K562 (cell line): Measurements from ENCODE around the gene PI4KA. TPM values are rescaled to one million over a fixed set of nuclear protein-coding genes. Genes with fewer than 3 reads are reported as not detected.
A peak's percentile ranks its signal among the peaks of the same experiment; 100 is the strongest.

Experiments
- CHCHD3 ChIP-seq: fragments of 250-450 bp; sonication (Bioruptor Pico); IDR thresholded peaks from 2 replicates; pipeline ENCODE4 v2.1.2; 2022; ENCODE audit warnings: mild to moderate bottlenecking
- EWSR1 ChIP-seq: fragments of 450-650 bp; IDR thresholded peaks from 2 replicates; pipeline ENCODE4 v1.6.1; 2018; ENCODE audit warnings: borderline replicate concordance, mild to moderate bottlenecking, low read depth, moderate library complexity; ENCODE audit not compliant: partially characterized antibody
- FOXK1 ChIP-seq: sonication (generic); formaldehyde crosslinking; IDR thresholded peaks from 2 replicates; pipeline ENCODE4 v1.8.0; 2022; ENCODE audit warnings: missing genetic modification reagents, mild to moderate bottlenecking, borderline replicate concordance
- HMGXB4 ChIP-seq: sonication (generic); formaldehyde crosslinking; IDR thresholded peaks from 2 replicates; pipeline ENCODE4 v1.8.1; 2023; ENCODE audit warnings: mild to moderate bottlenecking, missing genetic modification reagents
- MTA2 ChIP-seq: fragments of 450-650 bp; IDR thresholded peaks from 2 replicates; pipeline ENCODE4 v1.6.1; 2016; ENCODE audit warnings: low read depth
- NFIC ChIP-seq: fragments of 450-650 bp; IDR thresholded peaks from 2 replicates; pipeline ENCODE4 v1.6.1; 2017; ENCODE audit warnings: mild to moderate bottlenecking, inconsistent platforms
- NFRKB ChIP-seq: fragments of 450-650 bp; IDR thresholded peaks from 2 replicates; pipeline ENCODE4 v1.6.1; 2016; ENCODE audit warnings: low read depth
- NR2C2 ChIP-seq, 2 experiments: fragments of 200-800 bp in 1 of 2; sonication (Bioruptor generic) in 1 of 2; sonication (generic) in 1 of 2; formaldehyde crosslinking in 1 of 2; IDR thresholded peaks; 2 replicates each; pipeline versions ENCODE4 v1.6.1 to v1.8.0; 2016 to 2022; ENCODE audit warnings: mild to moderate bottlenecking in 1 of 2, missing compliant biosample characterization in 1 of 2, missing genetic modification characterization in 1 of 2, missing genetic modification reagents in 1 of 2
- PTTG1 ChIP-seq: fragments of 450-650 bp; IDR thresholded peaks from 2 replicates; pipeline ENCODE4 v1.6.1; 2016; ENCODE audit warnings: low read depth, mild to moderate bottlenecking, missing genetic modification characterization, missing compliant biosample characterization
- SMARCA4 ChIP-seq: fragments of 450-650 bp; IDR thresholded peaks from 2 replicates; pipeline ENCODE4 v1.6.1; 2016
- U2AF1 ChIP-seq: fragments of 200-400 bp; formaldehyde crosslinking; optimal IDR thresholded peaks from 2 replicates; pipeline ENCODE3; 2017; ENCODE audit warnings: mild to moderate bottlenecking, low read depth, low read length, moderate library complexity
- ZKSCAN1 ChIP-seq: fragments of 150-350 bp; IDR thresholded peaks from 2 replicates; pipeline ENCODE4 v1.6.1; 2016; ENCODE audit warnings: low read depth, low read length
- ZNF124 ChIP-seq: sonication (generic); formaldehyde crosslinking; IDR thresholded peaks from 2 replicates; pipeline ENCODE4 v1.8.1; 2022; ENCODE audit warnings: missing genetic modification reagents
- ZNF407 ChIP-seq: fragments of 450-650 bp; IDR thresholded peaks from 2 replicates; pipeline ENCODE4 v1.6.1; 2016; ENCODE audit warnings: low read depth
- ZNF518B ChIP-seq: fragments of 250-450 bp; sonication (Bioruptor Pico); IDR thresholded peaks from 2 replicates; pipeline ENCODE4 v1.5.0; 2021; ENCODE audit warnings: mild to moderate bottlenecking, moderate library complexity
- polyA plus RNA-seq, 8 experiments: library from polyadenylated mRNA; depleted of rRNA in 4 of 8; stranded (reverse) in 5 of 8; unstranded in 3 of 8; fragments of >200 nt; fragmentation: Nextera tagmentation in 2 of 8; fragmentation: Illumina TruSeq in 1 of 8; extraction: Ambion mirVana in 2 of 8; extraction: Trizol in 1 of 8; gene quantifications; 2 replicates each; pipeline versions ENCODE4 v1.2.1 to v1.2.3, GENCODE V29; 2011 to 2014; ENCODE audit warnings: inconsistent platforms in 1 of 8, missing spikeins in 1 of 8
- total RNA-seq, 7 experiments: library from RNA; depleted of rRNA in 6 of 7; stranded (reverse); fragments of >200 nt in 6 of 7; fragmentation: Illumina TruSeq in 2 of 7; extraction: Trizol in 2 of 7; gene quantifications; 2 replicates each; pipeline versions ENCODE4 v1.2.1 to v1.2.3, GENCODE V29; 2011 to 2021; ENCODE audit warnings: low replicate concordance in 1 of 7

PI4KA gene
- total and polyA plus RNA-seq, 9 of the 15 experiments (the other 6 are each of a cell fraction or from before 2014, with no cell fraction given): 7.3 to 187 (median 84.7) TPM

- no peak for TF ChIP-seq ZNF518B (CRISPR knock-in tag)
- peak; percentile 41; the same call in 1 of the 2 replicates for TF ChIP-seq CHCHD3 (CRISPR knock-in tag)
- no peak for TF ChIP-seq U2AF1
- peak; percentile 35; the same call in 1 of the 2 replicates for TF ChIP-seq ZKSCAN1
- peak; percentile 86; the same call in 1 of the 2 replicates for TF ChIP-seq HMGXB4 (CRISPR knock-in tag)
- TF ChIP-seq NR2C2 (CRISPR knock-in tag; IDR thresholded peaks at IDR 0.05): no peak
- TF ChIP-seq NR2C2 (tag; IDR thresholded peaks at IDR 0.05): no peak
- TF ChIP-seq ZNF407: no peak
- TF ChIP-seq MTA2: no peak
- TF ChIP-seq ZNF124 (CRISPR knock-in tag): 0 out of 2 replicates have a peak, but pooled peaks have one; percentile 13
- TF ChIP-seq PTTG1: no peak
- no peak for TF ChIP-seq SMARCA4
- no peak for TF ChIP-seq FOXK1 (CRISPR knock-in tag)
- no peak for TF ChIP-seq EWSR1
- TF ChIP-seq NFRKB: no peak
- no peak; the same call in 1 of the 2 replicates for TF ChIP-seq NFIC
Observed at GRCh38 chr22:20803696-20804324, 54.8 kb downstream of the PI4KA start (continued).
